ENCODE measurements around the gene DIPK1B.

- TF ChIP-seq, protein P1, sequence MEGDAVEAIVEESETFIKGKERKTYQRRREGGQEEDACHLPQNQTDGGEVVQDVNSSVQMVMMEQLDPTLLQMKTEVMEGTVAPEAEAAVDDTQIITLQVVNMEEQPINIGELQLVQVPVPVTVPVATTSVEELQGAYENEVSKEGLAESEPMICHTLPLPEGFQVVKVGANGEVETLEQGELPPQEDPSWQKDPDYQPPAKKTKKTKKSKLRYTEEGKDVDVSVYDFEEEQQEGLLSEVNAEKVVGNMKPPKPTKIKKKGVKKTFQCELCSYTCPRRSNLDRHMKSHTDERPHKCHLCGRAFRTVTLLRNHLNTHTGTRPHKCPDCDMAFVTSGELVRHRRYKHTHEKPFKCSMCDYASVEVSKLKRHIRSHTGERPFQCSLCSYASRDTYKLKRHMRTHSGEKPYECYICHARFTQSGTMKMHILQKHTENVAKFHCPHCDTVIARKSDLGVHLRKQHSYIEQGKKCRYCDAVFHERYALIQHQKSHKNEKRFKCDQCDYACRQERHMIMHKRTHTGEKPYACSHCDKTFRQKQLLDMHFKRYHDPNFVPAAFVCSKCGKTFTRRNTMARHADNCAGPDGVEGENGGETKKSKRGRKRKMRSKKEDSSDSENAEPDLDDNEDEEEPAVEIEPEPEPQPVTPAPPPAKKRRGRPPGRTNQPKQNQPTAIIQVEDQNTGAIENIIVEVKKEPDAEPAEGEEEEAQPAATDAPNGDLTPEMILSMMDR (IDR thresholded peaks at IDR 0.05; ENCODE audit: low read depth, low read length): no peak
- TF ChIP-seq MAX (IDR thresholded peaks at IDR 0.05; ENCODE audit: low read depth, low read length) (no peak), POLR2A (IDR thresholded peaks at IDR 0.05; ENCODE audit: extremely low read depth, insufficient read length) (no peak), MYC (IDR thresholded peaks at IDR 0.05; ENCODE audit: low read depth, low read length) (no peak)
Measured at GRCh38 chr9:136695435-136695895, 16.9 kb upstream of the DIPK1B start.

Measured in NB4 (cell line).